HL-60/S4 (cell line): Measurements from ENCODE around the gene PPP3CA.

Experiments
- in situ Hi-C: fragments of 300-500 bp; cut with MboI; formaldehyde crosslinking; loops from 2 replicates; pipeline ENCODE4 v1.14.3; 2022; ENCODE audit warnings: low sequenced_read_pairs

The PPP3CA gene

GRCh38 chr4:101218894-101219293 is 128.4 kb downstream of the PPP3CA start:
- in situ Hi-C loops, result no loop called here

- in situ Hi-C loops, result no loop called here
Observed at GRCh38 chr4:101218346-101218745, 129.0 kb downstream of the PPP3CA start.

GRCh38 chr4:101217353-101218031 is 129.8 kb downstream of the PPP3CA start:
- in situ Hi-C loops, result no loop called here

- in situ Hi-C loops, result no loop called here
Observed at GRCh38 chr4:101211146-101211553, 136.2 kb downstream of the PPP3CA start.

- in situ Hi-C loops, result no loop called here
Observed at GRCh38 chr4:101210331-101210730, 137.0 kb downstream of the PPP3CA start.

- in situ Hi-C loops, result no loop called here
Observed at GRCh38 chr4:101208171-101208570, 139.2 kb downstream of the PPP3CA start.

GRCh38 chr4:101205916-101206315 is 141.4 kb downstream of the PPP3CA start:
- in situ Hi-C loops, result no loop called here

- in situ Hi-C loops, result no loop called here
Observed at GRCh38 chr4:101201421-101201820, 145.9 kb downstream of the PPP3CA start.

GRCh38 chr4:101200561-101200960 is 146.8 kb downstream of the PPP3CA start:
- in situ Hi-C loops, result no loop called here

GRCh38 chr4:101199507-101200285 is 147.6 kb downstream of the PPP3CA start:
- in situ Hi-C loops, result no loop called here

GRCh38 chr4:101198682-101199339 is 148.5 kb downstream of the PPP3CA start:
- in situ Hi-C loops, result no loop called here

GRCh38 chr4:101197350-101197749 is 150.0 kb downstream of the PPP3CA start:
- in situ Hi-C loops, result no loop called here

GRCh38 chr4:101192244-101192643 is 155.1 kb downstream of the PPP3CA start:
- in situ Hi-C loops, result no loop called here

GRCh38 chr4:101191302-101192098 is 155.8 kb downstream of the PPP3CA start:
- in situ Hi-C loops, result no loop called here

GRCh38 chr4:101190751-101191150 is 156.6 kb downstream of the PPP3CA start:
- in situ Hi-C loops, result no loop called here

GRCh38 chr4:101188906-101189305 is 158.4 kb downstream of the PPP3CA start:
- in situ Hi-C loops, result no loop called here

- in situ Hi-C loops, result no loop called here
Observed at GRCh38 chr4:101187841-101188240, 159.5 kb downstream of the PPP3CA start.

GRCh38 chr4:101186567-101187184 is 160.7 kb downstream of the PPP3CA start:
- in situ Hi-C loops, result no loop called here

GRCh38 chr4:101184668-101185067 is 162.7 kb downstream of the PPP3CA start:
- in situ Hi-C loops, result no loop called here

GRCh38 chr4:101183666-101184373 is 163.5 kb downstream of the PPP3CA start:
- in situ Hi-C loops, result no loop called here
